ENCODE results near the gene CFLAR.

The CFLAR gene

DNA sequence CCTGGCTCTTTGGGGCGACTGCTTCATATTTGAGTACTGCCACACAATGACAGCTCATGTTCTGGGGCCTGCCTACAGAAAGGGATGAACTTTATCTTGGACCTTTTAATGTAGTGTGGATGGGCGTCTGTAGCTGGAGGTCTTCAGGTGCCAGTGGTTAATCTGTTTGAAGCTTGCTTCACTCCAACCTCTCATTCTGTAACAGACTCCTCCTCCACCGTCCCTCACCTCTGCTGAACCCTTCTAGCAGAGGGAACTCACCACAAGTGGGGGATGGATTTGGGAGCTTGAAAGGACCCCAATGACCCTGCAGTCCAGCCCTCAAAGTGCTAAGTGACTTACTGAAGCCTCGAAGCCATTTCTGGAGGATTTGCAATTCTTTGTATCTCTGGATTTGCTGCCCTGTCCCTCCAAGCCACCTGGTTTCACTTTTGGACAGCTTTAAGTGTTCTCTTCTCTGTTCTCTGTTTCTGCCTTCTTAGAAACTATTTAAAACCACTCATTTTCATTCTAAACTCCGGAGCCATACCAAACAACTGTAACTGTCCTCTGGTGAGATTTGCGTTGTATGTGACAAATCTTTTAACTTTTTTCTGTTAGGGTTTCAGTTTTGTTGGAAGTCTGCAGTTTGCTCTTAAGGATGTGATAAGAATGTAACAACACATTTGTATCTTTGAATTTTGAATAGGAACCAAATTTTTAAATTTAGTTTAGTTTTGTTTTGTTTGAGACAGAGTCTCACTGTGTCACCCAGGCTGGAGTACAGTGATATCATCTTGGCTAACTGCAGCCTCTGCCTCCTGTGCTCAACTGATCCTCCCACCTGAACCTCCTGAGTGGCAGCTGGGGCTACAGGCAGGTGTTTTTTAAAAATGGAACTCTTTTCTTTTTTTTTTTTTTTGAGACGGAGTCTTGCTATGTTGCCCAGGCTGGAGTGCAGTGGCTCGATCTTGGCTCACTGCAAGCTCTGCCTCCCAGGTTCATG lies 107.4 kb downstream of the CFLAR start:
- DNase-seq = no peak
